NAMALWA (cell line): Measurements from ENCODE around the gene THOP1.
A peak's percentile ranks its signal among the peaks of the same experiment; 100 is the strongest.
"Not testable (repeated sequence)": the region's sequence is repeated elsewhere in the genome, so short reads cannot be mapped to it uniquely, and the experiment has no call there.

Experiments
- DNase-seq: peaks from one replicate; pipeline ENCODE4 v3.0.0-alpha.2; 2015; ENCODE audit warnings: low spot score

Gene THOP1

DNA sequence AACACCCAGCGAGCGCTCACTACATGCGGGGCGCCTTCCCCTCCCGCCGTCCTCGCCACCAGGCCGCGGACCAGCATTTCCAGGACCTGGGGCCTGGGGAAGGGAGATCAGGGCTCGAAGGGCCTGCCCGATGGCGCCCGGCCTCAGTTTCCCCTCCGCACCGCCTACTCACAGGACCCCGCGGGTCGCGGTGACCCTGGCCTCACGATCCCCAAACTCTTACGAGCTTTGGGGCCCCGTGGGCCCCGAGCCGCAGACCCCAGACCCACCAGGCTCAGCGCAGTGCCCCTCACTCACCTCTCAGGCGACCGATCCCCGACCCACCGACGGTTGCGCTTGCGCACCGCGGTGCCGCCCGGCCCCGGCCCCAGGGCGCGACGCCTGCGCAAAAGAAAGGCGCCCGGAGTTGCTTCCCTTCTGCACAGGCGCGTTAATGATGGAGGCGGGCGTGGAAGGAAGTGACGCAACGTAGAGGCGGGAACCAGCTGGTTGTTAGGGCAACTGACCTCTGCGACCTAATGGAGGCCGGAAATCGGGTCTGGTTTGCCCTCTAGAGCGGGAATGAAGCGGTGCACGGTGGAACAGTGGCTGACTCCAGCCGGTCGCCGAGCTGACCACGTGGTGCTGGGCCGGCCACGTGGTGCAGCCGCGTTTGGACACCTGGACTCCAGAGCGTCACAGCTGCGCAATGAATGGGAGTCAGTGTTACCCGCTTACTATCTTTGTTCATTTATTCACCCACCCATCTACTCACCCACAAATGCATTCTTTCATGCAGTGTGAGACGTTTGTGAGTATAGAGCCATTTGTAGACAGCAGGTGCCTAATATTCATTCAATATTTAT is 2.1 kb upstream of the THOP1 start, which contains the start of gene SGTA:
Gene SGTA (minus strand): TSS at position 338 of the 845 bp plus-strand sequence. CDS start 14,205 bp downstream, outside the sequence.
- peak; percentile 100 for DNase-seq

DNA sequence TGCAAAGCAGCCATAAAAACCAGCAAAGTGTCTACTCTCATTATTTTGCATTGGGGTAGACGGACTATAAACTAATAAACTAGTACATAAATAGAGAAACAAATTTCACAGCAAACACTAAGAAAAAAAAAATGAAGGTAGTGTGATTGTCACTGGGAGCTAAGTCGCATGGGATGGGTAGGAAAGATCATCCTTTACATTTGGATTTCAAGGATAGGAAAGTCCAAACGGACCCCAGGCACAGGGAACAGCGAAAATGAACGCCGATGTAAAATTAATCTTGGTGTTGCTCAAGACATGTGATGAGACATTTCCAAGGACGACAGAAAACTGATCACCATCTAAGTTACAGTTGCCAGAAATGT is 1.5 kb upstream of the THOP1 start:
- no peak for DNase-seq

DNA sequence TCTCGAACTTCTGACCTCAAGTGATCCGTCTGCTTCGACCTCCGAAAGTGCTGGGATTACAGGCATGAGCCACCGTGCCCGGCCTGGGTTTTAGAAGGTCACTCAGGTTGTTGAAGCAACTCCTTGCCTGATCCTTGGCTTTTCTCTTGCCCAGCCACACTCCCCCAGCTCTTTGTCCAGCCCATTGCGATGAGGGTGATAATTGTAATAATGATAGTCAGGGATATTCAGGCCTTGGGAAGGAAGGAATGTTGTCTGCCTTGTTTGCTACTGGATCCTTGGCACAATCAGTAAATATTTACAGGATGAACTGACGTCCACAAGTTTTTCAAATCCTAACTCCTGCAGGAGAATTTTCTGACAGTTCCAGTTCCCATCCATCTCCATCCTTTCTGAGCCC is 1.8 kb downstream of the THOP1 start:
- DNase-seq: no peak

DNA sequence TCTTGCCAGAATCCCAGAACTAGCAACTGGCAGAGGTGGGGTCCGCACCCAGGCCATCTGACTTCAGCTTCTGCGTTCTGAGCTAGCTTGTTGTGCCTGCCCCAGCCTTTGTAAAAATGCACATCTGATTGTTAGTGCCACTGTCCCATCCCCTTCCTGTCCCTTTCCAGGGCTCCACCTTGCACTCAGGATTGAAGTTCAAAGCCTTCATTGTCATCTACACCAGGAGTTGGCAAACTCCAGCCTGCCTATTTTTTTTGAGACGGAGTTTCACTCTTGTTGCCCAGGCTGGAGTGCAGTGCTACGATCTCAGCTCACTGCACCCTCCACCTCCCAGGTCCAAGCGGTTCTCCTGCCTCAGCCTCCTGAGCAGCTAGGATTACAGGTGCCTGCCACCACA is 2.9 kb downstream of the THOP1 start:
- no peak for DNase-seq

DNA sequence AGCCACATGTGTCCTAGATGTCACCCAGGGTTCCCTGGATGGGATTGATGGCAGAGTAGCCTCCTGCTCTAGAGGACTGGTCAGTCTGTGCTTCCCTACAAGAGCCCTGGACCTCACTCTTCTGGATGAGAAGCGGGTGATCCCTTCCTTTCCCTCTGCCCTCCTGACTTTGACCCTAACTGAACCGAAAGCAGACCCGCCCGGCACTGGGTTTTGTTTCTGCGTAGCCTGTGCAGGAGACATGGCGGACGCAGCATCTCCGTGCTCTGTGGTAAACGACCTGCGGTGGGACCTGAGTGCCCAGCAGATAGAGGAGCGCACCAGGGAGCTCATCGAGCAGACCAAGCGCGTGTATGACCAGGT is 4.9 kb downstream of the THOP1 start:
- DNase-seq: no peak

DNA sequence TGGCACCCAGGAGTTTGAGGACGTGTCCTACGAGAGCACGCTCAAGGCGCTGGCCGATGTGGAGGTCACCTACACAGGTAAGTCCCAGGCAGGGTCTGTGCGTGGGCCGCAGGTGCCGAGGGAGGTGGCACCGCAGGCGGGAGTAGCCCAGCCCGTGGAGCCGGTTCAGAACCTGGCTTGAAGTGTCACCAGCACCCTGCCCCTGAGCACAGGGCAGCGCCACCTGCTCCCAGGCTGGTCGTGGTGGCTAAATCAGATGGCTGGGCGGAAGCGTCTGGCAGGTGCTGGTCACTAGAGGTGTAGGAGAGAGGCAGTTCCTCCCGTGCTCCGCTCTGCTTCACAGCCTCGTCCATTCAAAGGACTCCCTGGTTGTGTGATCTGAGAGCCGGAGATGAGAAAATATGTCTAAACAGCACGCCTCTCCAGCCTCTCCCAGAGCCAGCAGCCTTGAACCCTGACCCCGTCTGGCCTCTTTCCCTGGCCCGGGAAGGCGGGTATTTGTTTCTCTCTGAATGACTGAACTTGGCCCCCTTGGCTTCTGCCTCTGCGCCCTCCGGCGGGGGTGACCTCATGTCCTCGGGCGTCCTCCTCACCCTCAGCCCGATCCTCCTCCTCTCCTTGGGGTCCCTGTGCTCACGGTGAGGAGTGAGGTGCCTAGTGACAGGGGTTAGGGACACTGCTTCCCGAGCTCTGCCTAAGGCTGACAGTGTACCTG is 5.4 kb downstream of the THOP1 start:
- no peak for DNase-seq

DNA sequence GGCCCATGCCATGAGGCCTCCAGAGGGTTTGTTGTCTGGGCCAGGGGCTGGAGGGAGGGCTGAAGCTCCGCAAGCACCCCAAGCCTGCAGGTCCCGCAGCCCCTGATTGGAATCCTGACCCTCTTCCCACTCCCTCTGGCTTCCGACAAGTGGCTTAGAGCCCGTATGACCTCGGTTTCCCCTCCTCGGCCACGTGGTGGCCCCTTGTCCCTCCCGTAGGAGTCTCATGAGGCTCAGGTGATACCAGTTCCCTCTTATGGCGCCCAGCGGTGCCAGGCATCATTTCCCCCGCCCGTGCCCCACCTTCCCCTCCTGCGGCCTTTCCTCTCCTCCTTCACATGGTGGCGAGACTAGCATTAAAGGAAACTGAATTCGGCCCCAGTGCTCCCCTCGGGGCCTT is 6.1 kb downstream of the THOP1 start:
- no peak for DNase-seq

DNA sequence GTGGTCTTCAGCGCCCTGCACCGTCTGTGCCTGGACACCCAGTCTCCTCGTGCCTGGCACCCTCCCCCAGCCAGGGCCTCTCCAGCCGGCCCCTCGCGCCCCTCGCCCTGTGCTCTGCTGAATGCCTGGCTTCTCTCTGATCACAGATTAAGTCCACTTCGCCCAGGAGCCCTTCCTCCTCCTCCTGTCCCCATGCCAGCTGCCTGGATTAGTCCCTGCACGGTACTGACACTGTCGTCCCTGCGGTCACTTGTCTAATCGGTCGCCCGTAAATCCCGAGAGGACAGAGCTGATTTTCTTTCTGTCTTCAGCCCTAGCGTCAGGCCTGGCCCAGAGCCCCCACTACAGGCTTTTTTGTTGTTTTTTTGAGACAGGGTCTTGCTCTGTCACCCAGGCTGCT is 6.6 kb downstream of the THOP1 start:
- no peak for DNase-seq

DNA sequence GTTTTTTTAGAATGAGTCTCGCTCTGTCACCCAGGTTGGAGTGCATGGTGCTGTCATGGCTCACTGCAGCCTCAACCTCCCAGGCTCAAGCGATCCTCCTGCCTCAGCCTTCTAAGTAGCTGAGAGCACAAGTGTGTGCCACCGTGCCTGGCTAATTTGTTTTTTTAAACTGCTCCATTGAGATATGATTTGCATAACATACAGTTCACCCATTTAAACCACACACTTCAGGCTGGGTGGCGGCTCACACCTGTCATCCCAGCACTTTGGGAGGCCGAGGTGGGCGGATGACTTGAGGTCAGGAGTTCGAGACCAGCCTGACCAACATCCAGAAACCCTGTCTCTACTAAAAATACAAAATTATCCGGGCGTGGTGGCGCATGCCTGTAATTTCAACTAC is 7.4 kb downstream of the THOP1 start:
- not testable (repeated sequence) for DNase-seq

DNA sequence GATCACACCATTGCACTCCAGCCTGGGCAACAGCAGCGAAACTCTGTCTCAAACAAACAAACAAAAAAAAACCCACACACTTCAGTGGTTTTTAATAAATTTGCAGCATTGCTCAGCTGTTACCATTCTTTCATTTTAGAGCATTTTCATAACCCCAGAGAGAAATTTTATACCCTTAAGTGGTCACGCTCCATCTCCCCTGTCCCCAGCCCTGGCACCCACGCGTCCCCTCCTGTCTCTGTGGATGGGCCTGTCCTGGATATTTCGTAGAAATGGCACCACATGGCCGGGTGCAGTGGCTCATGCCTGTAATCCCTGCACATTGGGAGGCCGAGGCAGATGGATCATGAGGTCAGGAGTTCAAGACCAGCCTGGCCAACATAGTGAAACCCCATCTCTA is 7.8 kb downstream of the THOP1 start:
- no peak for DNase-seq

DNA sequence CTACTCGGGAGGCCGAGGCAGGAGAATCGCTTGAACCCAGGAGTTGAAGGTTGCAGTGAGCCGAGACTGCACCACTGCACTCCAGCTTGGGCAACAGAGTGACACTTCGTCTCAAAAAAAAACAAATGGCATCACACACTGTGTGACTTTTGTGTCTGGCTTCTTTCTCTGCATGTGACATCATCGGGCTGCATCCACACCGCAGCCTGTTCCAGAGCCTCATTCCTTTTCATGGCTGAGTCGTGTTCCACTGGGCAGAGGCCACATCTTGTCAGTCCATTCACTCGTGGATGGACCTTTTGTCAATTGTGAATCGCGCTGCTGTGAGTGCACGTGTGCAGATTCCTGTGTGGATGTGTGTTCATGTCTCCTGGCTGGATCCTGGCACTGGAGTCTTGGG is 8.3 kb downstream of the THOP1 start:
- DNase-seq: no peak

DNA sequence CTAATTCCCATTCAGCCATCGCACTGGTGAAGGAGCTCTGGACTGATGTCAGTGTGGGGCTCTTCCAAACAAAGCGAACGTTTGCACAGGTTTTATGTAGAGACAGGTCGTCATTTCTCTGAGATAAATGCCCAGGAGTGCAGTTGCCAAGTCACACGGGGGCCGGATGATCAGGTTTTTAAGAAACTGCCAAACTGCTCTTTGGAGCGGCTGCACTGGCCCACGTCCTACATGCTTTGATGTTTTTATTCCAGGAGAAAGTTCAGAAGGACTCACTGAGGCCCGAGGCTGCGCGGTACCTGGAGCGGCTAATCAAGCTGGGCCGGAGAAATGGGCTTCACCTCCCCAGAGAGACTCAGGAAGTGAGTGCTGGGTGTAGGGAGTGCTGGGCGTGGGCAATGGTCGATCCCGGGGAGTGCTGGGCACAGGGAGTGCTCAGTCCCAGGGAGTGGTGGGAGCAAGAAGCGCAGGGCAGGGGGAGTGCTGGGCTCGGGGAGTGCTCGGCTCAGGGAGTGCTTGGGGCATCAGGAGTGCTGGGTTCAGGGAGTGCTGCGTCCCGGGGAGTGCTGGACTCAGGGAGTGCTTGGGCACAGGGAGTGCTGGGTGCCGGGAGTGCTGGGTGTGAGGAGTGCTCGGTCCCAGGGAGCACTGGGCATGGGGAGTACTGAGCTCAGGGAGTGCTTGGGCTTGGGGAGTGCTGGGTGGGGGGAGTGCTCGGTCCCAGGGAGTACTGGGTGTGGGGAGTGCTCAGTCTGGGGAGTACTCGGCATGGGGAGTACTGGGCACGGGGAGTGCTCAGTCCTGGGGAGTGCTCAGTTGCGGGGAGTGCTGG is 10.7 kb downstream of the THOP1 start:
- no peak for DNase-seq

DNA sequence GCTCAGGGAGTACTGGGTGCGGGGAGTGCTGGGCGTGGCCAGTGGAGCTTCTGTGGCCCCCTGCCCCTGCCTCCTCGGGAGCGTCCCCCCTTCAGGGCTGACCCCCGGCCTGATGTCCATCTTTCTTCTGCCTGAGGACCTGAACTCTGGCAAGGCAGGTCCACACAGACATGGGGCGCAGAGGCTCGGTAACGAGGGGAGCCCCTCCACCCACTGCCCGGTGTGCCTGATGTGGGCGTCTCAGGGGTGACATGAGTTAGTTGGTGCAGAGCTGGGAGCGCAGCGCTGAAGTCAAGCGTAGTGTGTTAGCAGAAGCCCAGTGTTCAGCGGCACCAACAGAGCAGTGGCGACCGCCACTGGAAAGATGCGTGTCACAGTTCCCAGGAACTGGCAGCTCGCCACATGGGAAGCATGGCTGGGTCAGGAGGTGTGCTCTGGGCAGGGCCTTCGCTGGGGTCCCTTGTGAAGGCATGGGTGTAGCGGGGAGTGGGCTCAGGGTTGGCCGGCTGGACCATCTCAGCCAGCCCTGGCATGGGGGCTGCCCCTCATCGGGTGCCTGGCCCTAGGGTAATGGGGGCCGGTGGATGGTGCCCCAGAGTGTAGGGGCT is 11.5 kb downstream of the THOP1 start:
- no peak for DNase-seq

DNA sequence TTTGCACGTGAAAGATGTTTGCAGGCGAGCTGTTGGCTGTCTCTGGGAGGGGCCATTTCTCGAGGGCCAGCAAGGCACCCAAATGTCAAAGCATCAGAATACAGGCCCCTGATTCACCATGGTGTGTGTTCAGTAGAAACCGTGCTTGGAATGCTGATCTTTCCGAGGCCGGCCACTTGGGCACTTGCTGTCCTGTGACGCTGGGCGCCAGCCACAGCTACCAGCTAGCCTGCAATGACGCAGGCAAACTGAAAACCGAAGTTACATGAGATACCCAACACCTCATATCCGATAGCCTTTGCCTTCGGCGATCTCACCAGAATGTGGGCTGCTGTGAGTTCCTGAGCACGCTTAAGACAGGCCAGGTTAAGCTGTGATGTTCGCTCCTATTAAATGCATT is 12.0 kb downstream of the THOP1 start:
- DNase-seq: no peak

DNA sequence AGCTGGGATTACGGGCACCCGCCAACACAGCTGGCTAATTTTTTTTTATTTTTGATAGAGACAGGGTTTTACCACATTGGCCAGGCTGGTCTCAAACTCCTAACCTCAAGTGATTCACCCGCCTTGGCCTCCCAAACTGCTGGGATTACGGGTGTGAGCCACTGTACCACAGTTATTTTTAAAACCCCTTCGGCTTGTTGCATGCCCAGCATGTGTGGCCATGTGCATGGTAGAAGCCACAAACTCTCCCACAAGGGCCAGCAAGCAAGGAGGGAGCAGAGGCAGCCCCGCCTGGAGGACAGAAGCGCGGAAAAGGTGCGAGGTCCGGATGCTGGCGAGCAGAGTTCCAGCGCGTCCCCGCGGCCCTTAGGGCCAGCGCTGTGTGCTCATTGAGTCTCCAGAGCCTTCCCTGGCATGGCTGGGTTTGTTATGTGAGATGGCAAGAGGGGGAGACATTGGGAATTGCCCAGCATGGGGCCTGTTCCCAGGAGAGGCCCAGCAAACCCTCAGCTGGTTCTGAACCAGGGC is 12.9 kb downstream of the THOP1 start:
- no peak for DNase-seq

DNA sequence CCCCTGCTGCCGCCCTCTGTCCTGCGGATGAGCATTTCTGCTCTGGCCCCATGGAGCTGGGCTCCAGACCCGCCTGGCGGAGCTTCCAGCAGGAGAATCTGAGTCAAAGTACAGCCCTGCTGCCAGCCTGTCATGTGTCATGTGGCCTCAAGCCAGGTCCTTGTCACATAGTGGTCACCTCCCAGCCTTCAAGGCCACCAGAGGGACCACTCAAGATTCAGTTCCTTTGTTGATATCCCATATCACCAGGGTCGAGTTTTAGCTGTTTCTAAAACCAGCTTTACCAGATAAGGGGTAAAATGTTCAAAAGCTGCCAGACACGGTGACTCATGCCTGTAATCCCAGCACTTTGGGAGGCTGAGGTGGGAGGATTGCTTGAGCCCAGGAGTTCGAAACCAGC is 13.4 kb downstream of the THOP1 start:
- DNase-seq: no peak

DNA sequence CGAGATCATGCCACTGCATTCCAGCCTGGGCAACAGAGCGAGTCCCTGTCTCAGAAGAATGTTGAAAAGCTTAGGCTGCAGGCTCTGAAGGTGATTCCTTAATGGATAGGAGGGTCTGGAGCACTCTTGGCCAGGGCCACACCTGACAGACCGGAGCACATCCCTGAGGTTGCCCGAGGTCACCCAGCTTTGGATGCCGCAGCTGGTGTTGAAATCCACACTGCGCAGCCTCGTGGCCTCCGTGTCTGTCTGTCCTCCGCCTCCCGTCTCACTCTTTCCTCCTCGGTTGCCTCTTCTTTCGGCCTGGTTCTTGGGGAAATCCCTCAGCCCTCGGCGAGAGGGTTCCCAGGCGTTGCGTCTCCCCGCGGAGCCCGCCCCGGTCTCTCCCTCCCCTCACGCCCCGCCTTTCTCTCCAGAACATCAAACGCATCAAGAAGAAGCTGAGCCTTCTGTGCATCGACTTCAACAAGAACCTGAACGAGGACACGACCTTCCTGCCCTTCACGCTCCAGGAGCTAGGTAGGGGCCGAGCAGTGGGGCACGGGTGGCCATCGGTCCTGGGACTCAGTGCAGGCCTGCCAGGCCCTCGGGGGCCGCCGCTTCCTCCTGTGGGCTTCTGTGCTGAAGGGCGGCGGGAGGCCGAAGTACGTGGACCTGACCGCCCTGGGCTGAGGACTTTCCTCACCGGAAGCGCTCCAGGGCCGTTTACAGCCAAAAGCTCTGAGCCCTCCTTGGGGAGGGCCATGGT is 14.1 kb downstream of the THOP1 start:
- no peak for DNase-seq

DNA sequence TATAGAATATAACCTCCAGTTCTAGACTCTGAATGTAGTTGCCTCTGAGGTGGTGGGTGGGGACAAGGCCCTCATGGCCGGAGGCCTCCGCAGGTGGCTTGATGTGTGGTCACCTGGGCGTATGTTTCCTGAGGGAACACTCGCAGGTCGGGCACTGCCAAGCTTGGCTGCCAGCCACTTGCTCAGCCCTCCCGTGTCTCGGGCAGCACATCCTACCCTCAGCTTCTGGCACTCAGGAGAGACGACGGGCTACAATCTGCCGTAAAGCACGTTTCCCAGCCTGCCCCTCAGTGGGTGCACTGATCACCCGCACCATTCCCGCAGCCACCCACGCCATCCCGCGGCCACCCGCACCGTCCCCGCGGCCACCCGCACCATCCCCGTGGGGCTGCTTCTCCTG is 15.2 kb downstream of the THOP1 start:
- no peak for DNase-seq

DNA sequence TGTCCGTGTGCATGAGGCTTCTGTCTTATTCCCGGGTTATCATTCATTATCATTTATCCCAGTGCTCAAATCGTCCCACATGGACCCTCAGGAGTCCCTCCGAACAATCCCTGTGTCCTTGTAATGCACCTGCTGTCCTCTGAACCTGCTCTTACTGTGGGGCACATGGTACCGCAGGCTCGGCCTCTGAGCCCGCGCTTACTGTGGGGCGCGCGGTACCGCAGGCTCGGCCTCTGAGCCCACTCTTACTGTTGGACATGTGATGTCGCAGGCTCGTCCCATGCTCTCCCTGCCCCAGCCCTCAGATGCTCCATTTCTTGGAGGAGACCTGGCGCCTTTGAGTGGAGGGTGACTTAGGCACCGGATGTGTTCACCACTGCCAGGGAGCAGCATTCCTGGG is 17.5 kb downstream of the THOP1 start:
- no peak for DNase-seq

DNA sequence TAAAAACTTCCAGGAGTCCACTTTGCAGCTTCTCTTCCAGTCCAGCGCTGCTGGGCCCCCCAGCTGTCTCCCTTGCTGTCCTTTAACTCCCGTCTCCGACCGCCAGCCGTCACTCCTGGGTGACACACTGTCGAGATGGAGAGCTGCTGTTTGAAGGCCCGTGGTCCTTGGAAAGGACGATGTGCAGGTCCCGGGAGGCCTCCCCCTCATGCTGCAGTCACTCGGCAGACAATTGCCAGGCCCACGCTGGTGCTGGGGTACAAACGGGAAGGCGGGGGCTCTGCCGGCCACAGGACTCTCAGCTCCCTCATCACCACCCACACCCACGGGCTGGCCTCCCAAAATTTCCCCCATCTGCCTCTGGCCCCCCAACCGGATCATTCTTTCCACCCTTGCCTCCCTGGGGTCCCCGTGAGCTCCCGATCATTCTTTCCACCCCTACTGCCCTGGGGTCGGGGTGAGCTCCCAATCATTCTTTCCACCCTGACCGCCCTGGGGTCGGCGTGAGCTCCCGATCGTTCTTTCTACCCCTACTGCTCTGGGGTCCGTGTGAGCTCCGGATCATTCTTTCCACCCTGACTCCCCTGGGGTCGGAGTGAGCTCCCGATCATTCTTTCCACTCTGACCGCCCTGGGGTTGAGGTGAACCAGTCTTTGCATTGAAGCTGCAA is 18.3 kb downstream of the THOP1 start:
- no peak for DNase-seq
